HAP-1 (cell line): ENCODE data around the gene CYTH1.

Experiments
- DNase-seq, 2 experiments: peaks; one replicate each; pipeline ENCODE4 v3.0.0-alpha.2; 2016 to 2020; ENCODE audit warnings: low spot score in 2 of 2
- H3K27me3 ChIP-seq: fragments of 250-450 bp; sonication (Bioruptor Pico); 2 replicates; pipeline ENCODE4 v1.5.1; 2020; ENCODE audit warnings: low read depth, mild to moderate bottlenecking, moderate library complexity
- H3K36me3 ChIP-seq: fragments of 250-450 bp; sonication (Bioruptor Pico); replicated peaks from 2 replicates; pipeline ENCODE4 v1.5.1; 2020; ENCODE audit warnings: mild to moderate bottlenecking
- H3K4me1 ChIP-seq: fragments of 250-450 bp; sonication (Bioruptor Pico); 2 replicates; pipeline ENCODE4 v1.5.1; 2020; ENCODE audit warnings: mild to moderate bottlenecking
- H3K4me3 ChIP-seq: fragments of 250-450 bp; sonication (Bioruptor Pico); 2 replicates; pipeline ENCODE4 v1.5.1; 2020; ENCODE audit warnings: mild to moderate bottlenecking, moderate library complexity
- H3K9me3 ChIP-seq: fragments of 250-450 bp; sonication (Bioruptor Pico); 2 replicates; pipeline ENCODE4 v1.5.1; 2020; ENCODE audit warnings: mild to moderate bottlenecking, moderate library complexity
- in situ Hi-C: fragments of 300-500 bp; cut with MboI; formaldehyde crosslinking; loops from 3 replicates; pipeline ENCODE4 v1.14.3; 2020; ENCODE audit warnings: low sequenced_read_pairs, inconsistent platforms, mixed read lengths

CYTH1 gene

GRCh38 chr17:78818932-78819331 lies 36.9 kb upstream of the CYTH1 start:
- in situ Hi-C loops = no loop called here
- no peak for DNase-seq
- Histone ChIP-seq H3K36me3 (peaks cover 93% of the 10 kb centered on the region), H3K4me3 (no peak overlapping the region), H3K4me1 (no peaks in the 10 kb centered on the region), H3K9me3 (no peaks in the 10 kb centered on the region), H3K27me3 (no peaks in the 10 kb centered on the region)

GRCh38 chr17:78818152-78818846 lies 36.2 kb upstream of the CYTH1 start:
- Histone ChIP-seq H3K36me3 (peaks cover 93% of the 10 kb centered on the region), H3K4me1 (no peaks in the 10 kb centered on the region), H3K9me3 (no peaks in the 10 kb centered on the region), H3K27me3 (no peaks in the 10 kb centered on the region), H3K4me3 (no peak overlapping the region)
- in situ Hi-C loops = no loop called here
- DNase-seq = no peak

DNA sequence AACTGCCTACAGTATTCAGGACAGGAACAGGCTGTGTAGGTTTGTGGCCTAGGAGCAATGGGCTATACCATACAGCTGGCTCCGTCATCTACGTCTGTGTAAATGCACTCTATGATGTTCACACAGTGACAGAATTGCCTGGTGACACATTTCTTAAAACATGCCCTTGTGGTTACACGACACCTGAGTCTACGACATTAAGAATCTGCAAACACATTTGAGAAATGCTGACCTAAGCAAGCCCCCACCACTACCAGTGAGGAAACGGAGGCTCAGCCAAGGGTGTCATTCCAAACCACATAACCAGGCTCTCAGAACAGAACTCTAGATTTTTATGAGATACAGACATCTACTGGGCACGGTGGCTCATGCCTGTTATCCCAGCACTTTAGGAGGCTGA lies 35.0 kb upstream of the CYTH1 start:
- H3K36me3 ChIP-seq = peaks cover 93% of the 10 kb centered on the region
- in situ Hi-C loops = no loop called here
- H3K4me3 ChIP-seq = no peak overlapping the region
- DNase-seq = no peak
- H3K27me3 ChIP-seq = no peaks in the 10 kb centered on the region
- H3K4me1 ChIP-seq = no peaks in the 10 kb centered on the region
- H3K9me3 ChIP-seq = no peaks in the 10 kb centered on the region

GRCh38 chr17:78815696-78816095 lies 33.6 kb upstream of the CYTH1 start:
- H3K4me1 ChIP-seq = no peaks in the 10 kb centered on the region
- H3K36me3 ChIP-seq = peaks cover 96% of the 10 kb centered on the region
- in situ Hi-C loops = no loop called here
- H3K9me3 ChIP-seq = no peaks in the 10 kb centered on the region
- H3K27me3 ChIP-seq = no peaks in the 10 kb centered on the region
- no peak overlapping the region for H3K4me3 ChIP-seq
- DNase-seq = no peak

- H3K9me3 ChIP-seq = no peaks in the 10 kb centered on the region
- DNase-seq = no peak
- peaks cover 4% of the 10 kb centered on the region for H3K4me1 ChIP-seq
- no peak overlapping the region for H3K4me3 ChIP-seq
- in situ Hi-C loops = no loop called here
- peaks cover 94% of the 10 kb centered on the region for H3K36me3 ChIP-seq
- H3K27me3 ChIP-seq = no peaks in the 10 kb centered on the region
Measured at GRCh38 chr17:78812855-78813254, 30.8 kb upstream of the CYTH1 start.

DNA sequence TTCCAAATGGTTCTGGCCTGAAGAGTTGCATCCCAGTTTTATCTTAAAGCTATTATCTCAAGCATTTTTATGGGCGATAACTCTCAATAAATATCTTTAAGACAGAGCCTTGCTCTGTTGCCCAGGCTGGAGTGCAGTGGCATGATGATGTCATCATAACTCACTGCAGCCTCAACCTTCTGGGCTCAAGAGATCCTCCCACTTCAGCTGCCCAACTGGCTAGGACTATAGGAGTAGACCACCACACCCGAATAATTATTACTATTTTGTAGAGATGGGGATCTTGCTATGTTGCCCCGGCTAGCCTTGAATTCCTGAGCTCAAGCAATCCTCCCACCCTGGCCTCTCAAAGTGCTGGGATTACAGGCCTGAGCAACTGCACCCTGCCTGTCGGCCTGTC lies 26.1 kb upstream of the CYTH1 start:
- no peak for DNase-seq
- Histone ChIP-seq H3K4me3 (no peak overlapping the region), H3K36me3 (peaks cover 85% of the 10 kb centered on the region), H3K9me3 (no peaks in the 10 kb centered on the region), H3K27me3 (no peaks in the 10 kb centered on the region), H3K4me1 (peaks cover 4% of the 10 kb centered on the region)
- in situ Hi-C loops = no loop called here

GRCh38 chr17:78806451-78806850 lies 24.4 kb upstream of the CYTH1 start:
- no peaks in the 10 kb centered on the region for H3K27me3 ChIP-seq
- H3K4me1 ChIP-seq = peaks cover 4% of the 10 kb centered on the region
- H3K9me3 ChIP-seq = no peaks in the 10 kb centered on the region
- H3K4me3 ChIP-seq = no peak overlapping the region
- in situ Hi-C loops = no loop called here
- no peak for DNase-seq
- H3K36me3 ChIP-seq = peaks cover 78% of the 10 kb centered on the region

- Histone ChIP-seq H3K4me1 (peaks cover 4% of the 10 kb centered on the region), H3K4me3 (no peak overlapping the region), H3K9me3 (no peaks in the 10 kb centered on the region), H3K36me3 (peaks cover 66% of the 10 kb centered on the region), H3K27me3 (no peaks in the 10 kb centered on the region)
- in situ Hi-C loops = no loop called here
- DNase-seq = no peak
Measured at GRCh38 chr17:78805301-78805700, 23.2 kb upstream of the CYTH1 start.

- in situ Hi-C loops = no loop called here
- Histone ChIP-seq H3K4me1 (peaks cover 4% of the 10 kb centered on the region), H3K36me3 (peaks cover 61% of the 10 kb centered on the region)
Measured at GRCh38 chr17:78804777-78805176, 22.7 kb upstream of the CYTH1 start.

DNA sequence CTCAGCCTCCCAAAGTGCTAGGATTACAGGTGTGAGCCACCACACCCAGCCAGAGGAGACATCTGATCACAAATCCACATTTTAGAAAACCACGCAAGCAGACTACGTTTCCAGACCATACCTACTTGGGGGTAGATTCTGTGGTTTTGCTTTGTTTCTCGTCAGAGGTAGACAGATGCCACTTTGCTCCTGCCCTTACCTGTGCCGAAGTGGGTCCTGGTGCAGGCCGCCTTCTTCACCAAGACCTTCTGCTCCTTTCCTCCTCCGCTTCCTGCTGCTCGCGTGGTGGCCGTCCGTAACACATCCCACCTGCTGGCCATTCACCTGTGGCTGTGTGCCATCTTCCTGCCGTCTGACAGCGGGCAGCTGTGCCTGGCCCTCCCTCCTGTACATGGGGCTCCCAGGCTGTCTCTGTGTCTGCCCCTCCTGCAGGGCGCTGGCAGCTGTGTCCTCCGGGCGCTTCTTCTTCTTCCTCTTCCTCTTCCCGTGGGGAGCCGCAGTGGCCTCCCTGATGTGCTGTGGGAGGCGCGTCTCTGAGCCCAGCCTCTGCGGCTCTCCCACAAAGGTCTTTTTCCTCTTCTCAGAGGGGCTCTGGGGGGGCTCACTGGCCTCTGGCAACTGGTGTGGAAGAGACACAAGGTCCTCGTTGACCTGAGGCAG lies 21.2 kb upstream of the CYTH1 start:
- no peak overlapping the region for H3K4me3 ChIP-seq
- peaks cover 61% of the 10 kb centered on the region for H3K36me3 ChIP-seq

More at GRCh38 chr17:78804777-78805176, 22.7 kb upstream of the CYTH1 start:
- Histone ChIP-seq H3K27me3 (no peaks in the 10 kb centered on the region), H3K9me3 (no peaks in the 10 kb centered on the region), H3K4me3 (no peak overlapping the region)
- DNase-seq = no peak

GRCh38 chr17:78802459-78802858 lies 20.4 kb upstream of the CYTH1 start:
- no peaks in the 10 kb centered on the region for H3K4me1 ChIP-seq
- peaks cover 61% of the 10 kb centered on the region for H3K36me3 ChIP-seq
- no peak overlapping the region for H3K4me3 ChIP-seq
- DNase-seq = no peak
- in situ Hi-C loops = no loop called here
- H3K27me3 ChIP-seq = no peaks in the 10 kb centered on the region
- H3K9me3 ChIP-seq = no peaks in the 10 kb centered on the region

More for the DNA sequence above, 21.2 kb upstream of the CYTH1 start:
- no peaks in the 10 kb centered on the region for H3K27me3 ChIP-seq
- in situ Hi-C loops = no loop called here
- no peak for DNase-seq
- no peaks in the 10 kb centered on the region for H3K4me1 ChIP-seq
- no peaks in the 10 kb centered on the region for H3K9me3 ChIP-seq

DNA sequence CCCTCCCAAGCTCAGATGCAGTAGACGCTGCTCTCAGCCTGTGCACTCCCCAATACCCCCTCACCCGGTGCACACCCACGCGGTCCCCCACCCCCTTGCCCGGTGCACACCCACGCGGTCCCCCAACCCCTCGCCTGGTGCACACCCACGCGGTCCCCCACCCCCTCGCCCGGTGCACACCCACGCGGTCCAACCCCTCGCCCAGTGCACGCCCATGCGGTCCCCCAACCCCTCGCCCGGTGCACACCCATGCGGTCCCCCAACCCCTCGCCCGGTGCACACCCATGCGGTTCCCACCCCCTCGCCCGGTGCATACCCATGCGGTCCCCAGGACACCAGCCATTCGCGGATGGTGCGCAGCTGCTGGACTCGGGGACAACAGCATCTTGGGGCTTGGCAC lies 19.9 kb upstream of the CYTH1 start:
- no peaks in the 10 kb centered on the region for H3K27me3 ChIP-seq
- H3K36me3 ChIP-seq = peaks cover 61% of the 10 kb centered on the region
- no peak for DNase-seq
- no peaks in the 10 kb centered on the region for H3K4me1 ChIP-seq
- no peaks in the 10 kb centered on the region for H3K9me3 ChIP-seq
- in situ Hi-C loops = no loop called here
- no peak overlapping the region for H3K4me3 ChIP-seq

- H3K4me1 ChIP-seq = no peaks in the 10 kb centered on the region
- H3K27me3 ChIP-seq = no peaks in the 10 kb centered on the region
- in situ Hi-C loops = no loop called here
- no peak overlapping the region for H3K4me3 ChIP-seq
- no peak for DNase-seq
- no peaks in the 10 kb centered on the region for H3K9me3 ChIP-seq
- H3K36me3 ChIP-seq = peaks cover 61% of the 10 kb centered on the region
Measured at GRCh38 chr17:78800132-78800931, 18.3 kb upstream of the CYTH1 start.
